ENCODE data around the gene SLC8B1.

SLC8B1 gene

GRCh38 chr12:113268621-113269020 lies 66.3 kb downstream of the SLC8B1 start:
- DNase-seq (ENCODE audit: low spot score): no peak

DNA sequence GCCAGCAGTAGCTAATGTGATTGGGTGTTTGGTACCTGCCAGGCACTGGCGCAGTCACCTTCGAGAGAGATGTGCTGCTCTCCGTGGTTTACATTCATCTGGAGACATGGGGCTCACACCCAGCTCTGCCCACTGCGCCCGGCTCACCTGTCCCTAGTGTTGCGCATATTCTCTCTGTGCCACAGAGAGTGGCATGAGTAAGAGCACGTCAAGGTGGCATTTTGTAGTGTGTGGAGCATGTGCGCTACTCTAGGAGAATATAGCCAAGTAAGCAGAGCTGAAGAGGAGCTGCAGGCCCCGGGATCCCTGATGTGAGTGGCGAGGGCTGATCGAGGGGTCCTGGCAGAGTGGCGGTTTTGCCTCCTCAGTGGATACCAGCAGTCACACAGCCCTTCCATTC lies 66.8 kb downstream of the SLC8B1 start:
- DNase-seq (ENCODE audit: low spot score): no peak

GRCh38 chr12:113267621-113268020 lies 67.3 kb downstream of the SLC8B1 start:
- no peak for DNase-seq (ENCODE audit: low spot score)

- no peak for DNase-seq (ENCODE audit: low spot score)
Measured at GRCh38 chr12:113266106-113266895, 68.6 kb downstream of the SLC8B1 start.

DNA sequence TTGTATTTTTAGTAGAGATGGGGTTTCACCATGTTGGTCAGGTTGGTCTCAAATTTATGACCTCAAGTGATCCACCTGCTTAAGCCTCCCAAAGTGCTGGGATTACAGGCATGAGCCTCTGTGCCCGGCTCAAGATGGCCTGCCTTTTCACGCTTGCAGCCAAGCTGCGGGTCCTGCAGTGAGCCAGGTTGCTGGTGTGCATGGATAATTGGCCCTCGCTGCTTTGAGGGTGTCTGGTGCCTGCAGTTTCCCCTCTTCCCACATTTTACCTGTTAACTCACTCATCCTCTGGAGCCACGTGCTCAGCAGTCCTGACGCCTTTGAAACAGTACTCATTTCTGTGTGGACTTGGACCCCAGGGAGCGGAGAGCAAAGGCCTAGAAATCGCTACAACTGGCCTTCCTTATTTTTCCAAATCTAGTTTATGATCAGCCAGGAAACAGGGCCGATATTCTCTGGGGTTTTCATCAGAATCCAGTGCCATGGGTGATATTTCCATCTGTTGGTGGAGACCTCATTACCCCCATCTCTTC lies 71.4 kb downstream of the SLC8B1 start:
- no peak for DNase-seq (ENCODE audit: low spot score)

GRCh38 chr12:113262710-113263109 lies 72.2 kb downstream of the SLC8B1 start:
- no peak for DNase-seq (ENCODE audit: low spot score)

GRCh38 chr12:113261847-113262470 lies 73.0 kb downstream of the SLC8B1 start:
- DNase-seq (ENCODE audit: low spot score): peak; percentile 37

DNA sequence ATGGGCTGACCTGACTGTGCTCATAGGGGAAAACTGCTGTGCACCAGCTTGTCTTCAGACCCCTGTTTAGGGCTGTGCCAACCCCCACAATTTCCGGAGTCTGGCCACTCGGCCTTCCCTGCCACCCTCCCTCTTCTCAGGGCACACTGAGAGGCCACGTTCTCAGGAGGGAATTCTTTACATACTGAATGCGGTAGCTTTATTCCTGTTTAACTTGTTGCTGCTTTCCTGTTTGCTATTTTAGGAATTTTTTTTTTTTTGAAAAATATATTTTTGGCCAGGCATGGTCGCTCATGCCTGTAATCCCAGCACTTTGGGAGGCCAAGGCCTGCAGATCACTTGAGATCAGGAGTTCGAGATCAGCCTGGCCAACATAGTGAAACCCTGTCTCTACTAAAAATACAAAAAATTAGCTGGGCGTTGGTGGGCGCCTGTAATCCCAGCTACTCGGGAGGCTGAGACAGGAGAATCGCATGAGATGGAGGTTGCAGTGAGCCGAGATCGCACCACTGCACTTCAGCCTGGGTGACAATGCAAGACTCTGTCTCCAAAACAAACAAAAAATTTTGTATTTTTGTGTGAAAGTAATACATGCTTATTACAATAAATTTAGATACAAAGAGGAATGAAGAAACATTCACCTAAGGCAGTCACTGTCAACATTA lies 74.1 kb downstream of the SLC8B1 start:
- no peak for DNase-seq (ENCODE audit: low spot score)

DNA sequence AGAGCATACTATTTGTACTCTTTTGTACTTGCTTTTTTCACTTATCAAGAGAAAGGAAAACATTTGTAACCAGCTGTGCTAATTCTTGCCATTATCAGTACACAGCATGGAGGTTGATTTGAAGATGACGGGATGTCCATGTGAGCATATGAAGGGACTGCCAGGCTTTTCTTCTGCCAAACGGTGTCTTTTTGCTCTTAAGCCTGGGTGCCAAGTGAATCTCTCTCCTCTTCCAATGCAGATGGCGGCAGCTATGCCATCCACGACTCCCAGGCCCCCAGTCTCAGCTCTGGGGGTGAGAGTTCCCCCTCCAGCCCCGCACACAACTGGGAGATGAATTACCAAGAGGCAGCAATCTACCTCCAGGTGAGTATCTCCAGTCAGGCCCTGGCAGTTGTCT lies 74.8 kb downstream of the SLC8B1 start:
- no peak for DNase-seq (ENCODE audit: low spot score)

DNA sequence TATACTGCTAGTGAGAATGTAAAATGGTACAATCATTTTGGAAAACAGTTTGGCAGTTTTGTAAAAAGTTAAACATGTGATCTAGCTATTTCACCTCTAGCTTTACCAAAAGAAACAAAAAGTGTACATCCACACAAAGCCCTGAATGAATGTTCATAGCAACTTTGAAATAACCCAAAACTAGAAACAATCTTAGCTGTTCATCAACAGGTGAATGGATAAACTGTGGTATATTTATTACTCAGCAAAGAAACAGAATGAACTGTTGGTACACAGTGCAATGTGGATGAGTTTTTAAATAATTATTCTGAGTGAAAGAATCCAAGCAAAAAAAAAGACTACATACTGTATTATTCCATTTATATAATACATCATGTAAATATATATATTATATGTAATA lies 77.3 kb downstream of the SLC8B1 start:
- no peak for DNase-seq (ENCODE audit: low spot score)

GRCh38 chr12:113254298-113254697 lies 80.6 kb downstream of the SLC8B1 start:
- no peak for DNase-seq (ENCODE audit: low spot score)

- DNase-seq (ENCODE audit: low spot score): no peak
Measured at GRCh38 chr12:113253532-113254285, 81.2 kb downstream of the SLC8B1 start.

GRCh38 chr12:113252494-113252893 lies 82.4 kb downstream of the SLC8B1 start:
- DNase-seq (ENCODE audit: low spot score): no peak

DNA sequence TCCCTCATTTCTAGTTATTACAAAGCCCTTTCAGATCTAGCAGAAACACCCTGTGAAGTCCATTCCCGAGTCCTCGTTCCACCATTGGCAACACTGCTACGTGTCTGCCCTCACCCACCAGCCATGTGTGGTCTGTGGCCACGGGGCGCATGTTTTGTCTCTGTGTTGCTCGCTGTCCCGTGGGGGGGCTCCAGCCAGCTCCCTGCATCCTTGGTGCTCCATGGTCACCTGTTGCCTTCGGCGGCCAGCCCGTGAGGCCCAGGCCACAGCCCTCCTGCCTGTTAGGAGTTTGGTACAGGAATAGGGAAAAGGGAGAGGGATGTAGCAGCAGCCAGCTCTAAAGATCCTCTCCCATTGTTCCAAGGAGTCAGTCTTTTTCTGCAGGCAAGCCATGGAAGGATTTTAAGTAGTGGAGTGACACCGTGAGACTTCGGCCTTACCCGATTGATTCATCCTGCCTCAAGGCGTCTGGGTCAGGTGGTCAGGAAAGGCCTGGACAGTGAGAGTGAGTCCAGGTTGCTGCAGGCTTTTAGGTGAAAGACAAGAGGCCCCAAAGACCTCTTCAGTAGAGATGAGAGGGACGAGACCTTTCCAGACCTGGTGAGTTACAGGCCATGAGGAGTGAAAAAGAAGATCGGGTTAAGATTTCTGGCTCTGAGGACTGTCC lies 83.4 kb downstream of the SLC8B1 start:
- DNase-seq (ENCODE audit: low spot score): no peak

GRCh38 chr12:113250045-113250444 lies 84.9 kb downstream of the SLC8B1 start:
- DNase-seq (ENCODE audit: low spot score): no peak

DNA sequence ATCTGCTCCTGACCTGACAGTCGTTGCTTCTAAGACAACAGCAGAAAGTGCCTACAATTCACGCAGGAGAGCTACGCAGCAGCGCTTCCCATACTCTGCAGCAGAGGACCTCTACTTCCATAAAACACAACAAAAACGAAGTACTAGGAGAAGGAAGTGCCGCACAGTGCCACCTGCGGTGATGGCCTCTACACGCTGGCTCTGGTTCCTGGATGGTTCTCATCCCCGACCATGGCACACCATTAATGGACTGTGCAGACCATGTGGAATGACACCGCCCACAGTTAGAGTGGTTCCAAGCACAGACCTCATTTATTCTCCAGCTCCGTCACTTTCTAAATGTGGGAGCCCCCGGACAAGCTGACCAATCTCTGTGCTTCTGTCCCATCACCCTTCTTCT lies 85.4 kb downstream of the SLC8B1 start:
- DNase-seq (ENCODE audit: low spot score): no peak

DNA sequence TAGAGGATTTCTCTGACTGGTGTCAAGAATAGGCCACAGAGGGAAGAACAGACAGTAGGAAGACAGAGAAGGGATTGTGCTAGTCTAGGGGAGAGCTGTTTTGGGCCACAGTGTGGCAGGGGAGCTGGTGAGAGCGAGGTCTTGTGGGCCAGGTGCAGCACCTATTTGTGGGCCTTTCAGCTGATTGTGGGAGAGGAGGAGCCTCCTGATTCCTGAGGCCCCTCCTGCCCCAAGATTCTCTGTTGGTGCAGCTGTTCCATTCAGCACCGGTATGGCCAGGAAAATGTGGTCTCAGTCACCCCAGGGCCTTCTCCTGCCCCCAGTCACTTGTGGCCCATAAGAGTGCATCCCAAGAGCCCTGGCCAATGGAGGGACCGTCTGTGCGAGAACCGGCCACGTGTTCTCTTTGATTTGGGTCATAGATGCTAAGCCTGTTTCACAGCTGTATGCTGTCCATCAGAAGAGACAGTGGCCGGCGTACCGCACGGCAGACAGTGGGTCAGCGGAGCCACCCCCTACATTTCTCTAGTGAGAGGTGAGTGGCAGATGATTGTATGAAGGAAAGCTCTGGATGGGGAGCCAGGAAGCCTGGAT lies 86.0 kb downstream of the SLC8B1 start:
- DNase-seq (ENCODE audit: low spot score): no peak

Measured in CD4-positive, alpha-beta T cell treated with Interleukin-2 at 100 ng/mL for 4 hours (primary cell).